Heart left ventricle (tissue), 16 donors: ENCODE measurements around the gene NRF1. TPM values are rescaled to one million over a fixed set of nuclear protein-coding genes. Genes with fewer than 3 reads are reported as not detected.
"Not testable (repeated sequence)": the region's sequence is repeated elsewhere in the genome, so short reads cannot be mapped to it uniquely, and the experiment has no call there.

ENCODE experiments used
- ATAC-seq, 4 donors: fragments of 200-7000 bp; cut with Tn5 transposase; one replicate each; pipeline ENCODE4 v1.9.1; 2020 to 2022; ENCODE audit warnings: moderate library complexity in 4 of 4, mild to moderate bottlenecking in 3 of 4, moderate number of reproducible peaks in 1 of 4
- DNase-seq, 5 donors: peaks; one replicate each; pipeline ENCODE4 v3.0.0-alpha.2; 2020
- H3K27ac ChIP-seq, 12 donors: fragments of 200-600 bp; sonication (generic) in 4 of 12; one replicate each; pipeline versions ENCODE4 v1.5.0 to v1.8.0; 2016 to 2022; ENCODE audit warnings: mild to moderate bottlenecking in 2 of 12
- H3K27me3 ChIP-seq, 9 donors: fragments of 200-600 bp; sonication (generic) in 2 of 9; one replicate each; pipeline versions ENCODE4 v1.5.1 to v1.8.0; 2016 to 2022; ENCODE audit warnings: mild to moderate bottlenecking in 3 of 9
- H3K36me3 ChIP-seq, 9 donors: fragments of 200-600 bp; sonication (generic) in 2 of 9; one replicate each; pipeline versions ENCODE4 v1.5.0 to v1.8.0; 2018 to 2022; ENCODE audit warnings: mild to moderate bottlenecking in 2 of 9
- H3K4me1 ChIP-seq, 12 donors: fragments of 200-600 bp; sonication (generic) in 4 of 12; one replicate each; pipeline versions ENCODE4 v1.5.0 to v1.8.0; 2016 to 2022; ENCODE audit warnings: mild to moderate bottlenecking in 3 of 12
- H3K4me3 ChIP-seq, 12 donors: fragments of 200-600 bp; sonication (generic) in 4 of 12; one replicate each; pipeline versions ENCODE4 v1.5.0 to v1.8.0; 2017 to 2022; ENCODE audit warnings: mild to moderate bottlenecking in 9 of 12, moderate library complexity in 4 of 12
- H3K9me3 ChIP-seq, 12 donors: fragments of 200-600 bp; sonication (generic) in 4 of 12; one replicate each; pipeline versions ENCODE4 v1.5.0 to v1.8.0; 2016 to 2022; ENCODE audit warnings: mild to moderate bottlenecking in 1 of 12
- CTCF ChIP-seq, 12 donors: fragments of 200-600 bp; sonication (generic) in 4 of 12; IDR thresholded peaks; one replicate each; pipeline versions ENCODE4 v1.5.0 to v1.8.0; 2018 to 2022; ENCODE audit warnings: antibody characterized with exemption in 12 of 12, mild to moderate bottlenecking in 5 of 12
- POLR2A ChIP-seq, 2 donors: fragments of 450-650 bp; IDR thresholded peaks; one replicate each; pipeline ENCODE4 v1.6.1; 2017; ENCODE audit warnings: antibody characterized with exemption in 2 of 2, mild to moderate bottlenecking in 2 of 2, moderate library complexity in 2 of 2
- WGBS, 4 donors: extraction: QIAGEN DNeasy Blood & Tissue Kit in 2 of 4; methylation state at CpG; one replicate each; pipeline versions ENCODE4 v1.1.5 to v1.1.7; 2013 to 2018; 5-methylcytosine and 5-hydroxymethylcytosine counted together
- intact Hi-C, 10 donors: fragments of 100-400 bp; cut with DNase I; formaldehyde crosslinking; loops; one replicate each; pipeline versions ENCODE4 v1.11.1 to v1.14.2; 2022
- polyA plus RNA-seq, 2 donors: library from polyadenylated mRNA; stranded (reverse); fragments of 200-250 nt; gene quantifications; one replicate each; pipeline ENCODE4 v1.2.3, GENCODE V29; 2013
- total RNA-seq, 9 donors: library from RNA; depleted of rRNA in 2 of 9; stranded (reverse); fragments of >200 nt in 2 of 9; fragmentation: NEBNext Ultra II Directional in 3 of 9; extraction: Animal tissue kit (Norgen Biotek cat#: 25700) in 3 of 9; gene quantifications; one replicate each; pipeline versions ENCODE4 v1.1.0 to v1.2.4, GENCODE V29; 2016 to 2023
- donor health status: ischemic (EF 13 %, LVEDD 7.1; RV severe dilation, severe dysfunction).
- donor health status: healthy with polysubstance abuse.
- donor health status: DM: no; HTN: yes; CAD: no.
- donor health status: DM: no; HTN: no; CAD: no.
- donor health status: ischemic (EF 25% LVEDD 6.9; RV normal size, moderate dysfunction).
- donor health status: ischemic (EF 25% LVEDD 5.7; RV mildly dilated, moderate dysfunction).
- donor health status: healthy.
- donor health status: DM: yes; HTN: yes; CAD: no.
- donor health status: ischemic (EF 35%, LVEDD 5.7; RV mildly dilated, moderate dysfunction).
- donor health status: nonischemic (EF 11% LVEDD 7.7; RV severe dilation, severe dysfunction).
- donor health status: DM: yes; HTN: yes; CAD: no.
- donor health status: PGD.
- donor health status: ischemic (EF 29% LVEDD 5.4; RV normal size, mild dysfunction).
- donor health status: nonischemic (EF 23%, LVEDD 6.1; RV moderate dilation, normal function).

Gene NRF1
- total and polyA plus RNA-seq, 11 donors, result 6.2 to 20.7 (median 11.9) TPM

DNA sequence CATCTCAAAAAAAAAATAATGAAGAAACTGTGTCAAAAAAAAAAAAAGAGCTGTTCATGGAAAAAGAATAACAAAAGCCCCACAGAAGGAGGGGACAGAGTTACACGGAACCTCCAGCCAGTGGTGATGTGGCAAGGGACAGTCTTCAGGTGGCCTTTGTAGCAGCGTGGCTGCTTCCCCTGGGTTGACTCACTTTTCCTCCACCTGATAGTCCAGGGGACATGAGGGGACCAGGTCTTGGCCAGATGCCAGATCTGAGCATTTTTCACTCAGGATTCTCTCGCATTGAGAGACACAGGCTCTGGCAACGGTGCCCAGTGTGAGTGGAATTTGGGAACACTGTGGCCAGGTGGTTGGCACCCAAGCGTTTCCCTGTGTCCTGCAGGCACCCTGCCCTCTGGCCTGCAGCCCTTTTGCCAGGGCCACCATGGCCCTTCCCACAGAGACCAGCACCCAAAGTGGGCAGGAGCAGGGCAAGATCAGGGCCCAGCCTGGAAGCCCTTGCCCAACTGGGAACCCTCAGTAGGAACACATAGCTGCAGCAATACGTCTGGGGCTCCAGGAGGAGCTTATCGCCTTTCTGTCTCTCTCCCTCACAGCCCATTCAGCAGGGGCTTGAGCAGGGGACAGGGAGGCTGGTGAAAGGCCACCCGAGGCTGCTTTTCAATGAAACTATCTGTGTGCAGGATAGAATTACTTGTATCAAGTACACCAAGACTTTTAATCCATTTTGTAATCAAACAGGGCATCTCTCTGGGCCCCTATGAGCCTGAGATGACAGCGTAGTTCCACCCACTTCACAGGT lies 182.2 kb downstream of the NRF1 start:
- Histone ChIP-seq H3K9me3 (no peaks in the 10 kb centered on the region), H3K27me3 (peaks cover 0 to 13% (median 0%) of the 10 kb centered on the region in 9 donors), H3K27ac (no peak overlapping the region), H3K4me3 (no peak overlapping the region), H3K36me3 (no peaks in the 10 kb centered on the region), H3K4me1 (no peaks in the 10 kb centered on the region)
- ATAC-seq, result no peak
- intact Hi-C loops, result no loop called here
- no peak for TF ChIP-seq CTCF (IDR thresholded peaks at IDR 0.05)
- no peak for TF ChIP-seq POLR2A (IDR thresholded peaks at IDR 0.05)
- 62 to 81% (median 73%) methylated on average over 9 of the region's 9 CpGs for WGBS, 4 donors
- DNase-seq, result no peak

DNA sequence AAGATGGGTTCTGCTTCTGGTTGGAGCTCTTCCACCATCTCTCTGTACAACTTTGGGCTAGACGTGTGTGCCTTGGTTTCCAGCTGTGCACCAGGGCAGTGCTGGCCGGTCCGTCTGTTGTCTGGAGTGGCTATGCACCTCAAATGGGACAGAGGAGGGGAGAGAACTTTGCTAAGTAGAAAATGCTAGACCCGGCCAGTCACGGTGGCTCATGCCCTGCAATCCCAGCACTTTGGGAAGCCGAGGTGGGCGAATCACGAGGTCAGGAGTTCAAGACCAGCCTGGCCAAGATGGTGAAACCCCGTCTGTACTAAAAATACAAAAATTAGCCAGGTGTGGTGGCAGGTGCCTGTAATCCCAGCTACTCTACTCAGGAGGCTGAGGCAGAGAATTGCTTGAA lies 182.9 kb downstream of the NRF1 start:
- H3K4me1 ChIP-seq, H3K9me3 ChIP-seq, H3K36me3 ChIP-seq, DNase-seq, H3K27ac ChIP-seq, H3K4me3 ChIP-seq, intact Hi-C loops, ATAC-seq: not testable (repeated sequence)
- WGBS, 4 donors, result 90 to 94% (median 92%) methylated on average over 9 of the region's 9 CpGs
- H3K27me3 ChIP-seq, result peaks cover 0 to 13% (median 0%) of the 10 kb centered on the region in 9 donors

GRCh38 chr7:129796186-129796775 lies 184.8 kb downstream of the NRF1 start:
- TF ChIP-seq CTCF (IDR thresholded peaks at IDR 0.05) (no peak), POLR2A (IDR thresholded peaks at IDR 0.05) (no peak)
- DNase-seq (no peak), ATAC-seq (no peak)
- Histone ChIP-seq H3K36me3 (no peaks in the 10 kb centered on the region), H3K9me3 (no peaks in the 10 kb centered on the region), H3K27me3 (peaks cover 0 to 5% (median 0%) of the 10 kb centered on the region in 9 donors), H3K4me3 (no peak overlapping the region), H3K4me1 (no peaks in the 10 kb centered on the region), H3K27ac (no peak overlapping the region)
- WGBS, 4 donors, result 90 to 97% (median 93%) methylated on average over 7 to 9 of the region's 9 CpGs
- intact Hi-C loops, result no loop called here

GRCh38 chr7:129797214-129797789 lies 185.8 kb downstream of the NRF1 start:
- H3K27ac ChIP-seq, result no peak overlapping the region
- no peak overlapping the region for H3K4me3 ChIP-seq
- intact Hi-C loops, result no loop called here
- H3K4me1 ChIP-seq, result no peaks in the 10 kb centered on the region
- no peak for ATAC-seq
- H3K9me3 ChIP-seq, result no peaks in the 10 kb centered on the region
- H3K27me3 ChIP-seq, result peaks cover 0 to 5% (median 0%) of the 10 kb centered on the region in 9 donors
- DNase-seq, result no peak
- no peaks in the 10 kb centered on the region for H3K36me3 ChIP-seq
- TF ChIP-seq POLR2A (IDR thresholded peaks at IDR 0.05), result no peak
- no peak for TF ChIP-seq CTCF (IDR thresholded peaks at IDR 0.05)
- 69 to 78% (median 72%) methylated on average over 7 of the region's 7 CpGs for WGBS, 4 donors
